Endodermal cell (in vitro differentiated cells): ENCODE measurements around the gene IL31. TPM values are rescaled to one million over a fixed set of nuclear protein-coding genes. Genes with fewer than 3 reads are reported as not detected.
"Not testable (repeated sequence)": the region's sequence is repeated elsewhere in the genome, so short reads cannot be mapped to it uniquely, and the experiment has no call there.

Experiments used
- DNase-seq: peaks from one replicate; pipeline ENCODE4 v3.0.0-alpha.2; 2017
- H3K27ac ChIP-seq: 2 replicates; pipeline ENCODE4 v1.5.1; 2013; ENCODE audit warnings: mild to moderate bottlenecking, low read depth, low read length, moderate library complexity
- H3K27me3 ChIP-seq: 2 replicates; pipeline ENCODE4 v1.6.1; 2013; ENCODE audit warnings: mild to moderate bottlenecking, low read length, moderate library complexity; ENCODE audit not compliant: insufficient read depth, control insufficient read depth, poor library complexity, severe bottlenecking
- H3K36me3 ChIP-seq: 2 replicates; pipeline ENCODE4 v1.7.0; 2013; ENCODE audit warnings: mild to moderate bottlenecking, low read length, moderate library complexity; ENCODE audit not compliant: control insufficient read depth, insufficient read depth
- H3K4me1 ChIP-seq: one replicate; pipeline ENCODE4 v1.7.0; 2013; ENCODE audit warnings: low read length; ENCODE audit not compliant: control insufficient read depth, insufficient read depth
- H3K4me3 ChIP-seq: 2 replicates; pipeline ENCODE4 v1.5.1; 2013; ENCODE audit warnings: mild to moderate bottlenecking, low read length, moderate library complexity
- H3K9ac ChIP-seq: 2 replicates; pipeline ENCODE4 v1.6.1; 2013; ENCODE audit warnings: mild to moderate bottlenecking, low read length, moderate library complexity; ENCODE audit not compliant: poor library complexity, severe bottlenecking; ENCODE audit errors: extremely low read depth
- H3K9me3 ChIP-seq: 2 replicates; pipeline ENCODE4 v1.6.1; 2013; ENCODE audit warnings: mild to moderate bottlenecking, low read length, moderate library complexity; ENCODE audit not compliant: control insufficient read depth
- H3K27ac Mint-ChIP-seq: 2 replicates; pipeline ENCODE4 v1.8.0; 2020; ENCODE audit warnings: mixed read lengths
- H3K27me3 Mint-ChIP-seq: 2 replicates; pipeline ENCODE4 v1.8.0; 2021; ENCODE audit warnings: mild to moderate bottlenecking, mixed read lengths; ENCODE audit not compliant: insufficient read depth
- H3K36me3 Mint-ChIP-seq: 2 replicates; pipeline ENCODE4 v1.8.0; 2020; ENCODE audit warnings: low read depth, mixed read lengths
- H3K4me1 Mint-ChIP-seq: 2 replicates; pipeline ENCODE4 v1.8.0; 2020; ENCODE audit warnings: mixed read lengths
- H3K4me3 Mint-ChIP-seq: 2 replicates; pipeline ENCODE4 v1.8.0; 2020; ENCODE audit warnings: mild to moderate bottlenecking, moderate library complexity, mixed read lengths
- H3K9me3 Mint-ChIP-seq: 2 replicates; pipeline ENCODE4 v1.8.0; 2020; ENCODE audit warnings: mild to moderate bottlenecking, mixed read lengths
- CTCF ChIP-seq: fragments of 200-600 bp; sonication (generic); conservative IDR thresholded peaks from 2 replicates; pipeline ENCODE4 v1.5.0; 2021; ENCODE audit warnings: antibody characterized with exemption, mild to moderate bottlenecking
- WGBS, 2 experiments: methylation state at CpG; one replicate each; pipeline versions ENCODE4 v1.1.5 to v1.1.7; 2013; ENCODE audit warnings: missing lambda C conversion rate in 2 of 2, mixed read lengths in 1 of 2; ENCODE audit not compliant: insufficient coverage in 1 of 2, insufficient read length in 1 of 2; 5-methylcytosine and 5-hydroxymethylcytosine counted together
- total RNA-seq, 2 donors: library from RNA; stranded (reverse); fragmentation: NEBNext Ultra II Directional in 1 of 2; extraction: Animal tissue kit (Norgen Biotek cat#: 25700) in 1 of 2; gene quantifications; 2 replicates in 1 of 2; 3 replicates in 1 of 2; pipeline ENCODE4 v1.2.1, GENCODE V29; 2021

IL31 gene
- total RNA-seq, 2 donors from 2014 or later = not detected

GRCh38 chr12:122203301-122204166, 29.5 kb upstream of the IL31 start, which contains the start of gene B3GNT4:
Gene B3GNT4, plus strand, starts transcription at chr12:122203709. Its CDS starts 910 bp downstream, at chr12:122204619.
- Histone ChIP-seq H3K4me3 (peak within 1 kb of the TSS; percentile 75), H3K27me3 (peaks cover 17% of the 10 kb centered on the region), H3K9ac (peak within 1 kb of the TSS; percentile 16), H3K9me3 (no peaks in the 10 kb centered on the region), H3K36me3 (peaks cover 20% of the 10 kb centered on the region), H3K4me1 (no peaks in the 10 kb centered on the region), H3K27ac (no peak within 1 kb of the TSS)
- 1 to 3% methylated on average over 13 to 96 of the region's 104 CpGs for WGBS, 2 experiments
- DNase-seq = peak; percentile 93
- no peak for TF ChIP-seq CTCF
- peaks cover 14% of the 10 kb centered on the region for H3K36me3 Mint-ChIP-seq
- H3K27me3 Mint-ChIP-seq = peaks cover 60% of the 10 kb centered on the region
- H3K9me3 Mint-ChIP-seq = no peaks in the 10 kb centered on the region
- H3K4me3 Mint-ChIP-seq = peak within 1 kb of the TSS; percentile 58
- H3K4me1 Mint-ChIP-seq = peaks cover 5% of the 10 kb centered on the region
- H3K27ac Mint-ChIP-seq = no peak within 1 kb of the TSS

- not testable (repeated sequence) for H3K9ac ChIP-seq, H3K27ac Mint-ChIP-seq, H3K4me1 ChIP-seq, H3K9me3 Mint-ChIP-seq, H3K27ac ChIP-seq, H3K36me3 Mint-ChIP-seq, H3K4me1 Mint-ChIP-seq, H3K9me3 ChIP-seq, DNase-seq
- H3K36me3 ChIP-seq = peaks cover 12% of the 10 kb centered on the region
- H3K27me3 Mint-ChIP-seq = peaks cover 60% of the 10 kb centered on the region
- H3K4me3 ChIP-seq = peak overlapping the region; percentile 75
- H3K27me3 ChIP-seq = peaks cover 17% of the 10 kb centered on the region
- peak overlapping the region; percentile 58 for H3K4me3 Mint-ChIP-seq
- 86 to 88% methylated on average over 13 to 18 of the region's 19 CpGs for WGBS, 2 experiments
Observed at GRCh38 chr12:122202811-122203210, 28.8 kb upstream of the IL31 start.

DNA sequence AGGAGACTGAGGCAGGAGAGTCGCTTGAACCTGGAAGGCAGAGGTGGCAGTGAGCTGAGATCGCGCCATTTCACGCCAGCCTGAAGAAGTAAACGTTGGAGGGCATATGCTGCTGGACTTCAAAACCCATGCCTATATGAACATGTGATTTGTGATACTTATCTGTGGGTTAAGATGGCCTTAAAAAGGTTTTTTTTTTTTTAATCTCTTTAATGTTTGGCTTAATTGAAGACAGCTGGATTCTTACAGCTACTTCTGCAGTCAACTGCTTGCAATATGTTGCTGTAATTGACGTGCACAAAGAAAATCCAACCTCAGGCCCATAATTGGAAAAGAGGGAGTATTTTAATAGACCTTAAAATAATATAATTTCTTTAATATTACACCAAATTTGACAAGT, 28.0 kb upstream of the IL31 start:
- Histone ChIP-seq H3K27me3 (peaks cover 17% of the 10 kb centered on the region), H3K4me3 (no peak overlapping the region), H3K36me3 (peaks cover 4% of the 10 kb centered on the region), H3K9ac (no peak overlapping the region), H3K27ac (no peak overlapping the region), H3K9me3 (no peaks in the 10 kb centered on the region), H3K4me1 (no peaks in the 10 kb centered on the region)
- H3K27ac Mint-ChIP-seq = no peak overlapping the region
- 89 to 96% methylated on average over 5 to 6 of the region's 6 CpGs for WGBS, 2 experiments
- H3K4me3 Mint-ChIP-seq = no peak overlapping the region
- H3K4me1 Mint-ChIP-seq = peaks cover 5% of the 10 kb centered on the region
- H3K27me3 Mint-ChIP-seq = peaks cover 58% of the 10 kb centered on the region
- peak; percentile 20 for DNase-seq
- no peaks in the 10 kb centered on the region for H3K9me3 Mint-ChIP-seq
- no peak for TF ChIP-seq CTCF
- H3K36me3 Mint-ChIP-seq = no peaks in the 10 kb centered on the region
